Measurements from ENCODE around the gene PHF20.

DNA sequence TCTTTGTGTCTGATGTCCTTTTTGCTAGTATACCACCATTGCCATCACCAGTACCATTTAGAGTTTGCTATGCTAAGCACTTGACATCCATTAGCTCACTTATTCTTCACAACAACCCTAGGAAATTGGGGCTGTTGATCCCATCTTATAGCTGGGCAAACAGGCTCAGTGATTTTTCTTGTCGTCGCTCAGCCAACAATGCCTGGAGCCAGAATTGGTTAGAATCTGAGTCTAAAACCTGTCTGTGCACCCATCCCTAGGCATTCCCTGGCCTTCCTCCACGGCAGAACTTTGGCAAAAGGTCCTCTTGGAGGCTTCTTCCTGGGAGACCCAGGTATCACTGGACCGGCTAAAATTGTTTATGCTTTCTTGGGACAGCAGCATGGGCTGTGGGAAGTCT, 20.9 kb downstream of the PHF20 start:
- TF ChIP-seq, protein P1, sequence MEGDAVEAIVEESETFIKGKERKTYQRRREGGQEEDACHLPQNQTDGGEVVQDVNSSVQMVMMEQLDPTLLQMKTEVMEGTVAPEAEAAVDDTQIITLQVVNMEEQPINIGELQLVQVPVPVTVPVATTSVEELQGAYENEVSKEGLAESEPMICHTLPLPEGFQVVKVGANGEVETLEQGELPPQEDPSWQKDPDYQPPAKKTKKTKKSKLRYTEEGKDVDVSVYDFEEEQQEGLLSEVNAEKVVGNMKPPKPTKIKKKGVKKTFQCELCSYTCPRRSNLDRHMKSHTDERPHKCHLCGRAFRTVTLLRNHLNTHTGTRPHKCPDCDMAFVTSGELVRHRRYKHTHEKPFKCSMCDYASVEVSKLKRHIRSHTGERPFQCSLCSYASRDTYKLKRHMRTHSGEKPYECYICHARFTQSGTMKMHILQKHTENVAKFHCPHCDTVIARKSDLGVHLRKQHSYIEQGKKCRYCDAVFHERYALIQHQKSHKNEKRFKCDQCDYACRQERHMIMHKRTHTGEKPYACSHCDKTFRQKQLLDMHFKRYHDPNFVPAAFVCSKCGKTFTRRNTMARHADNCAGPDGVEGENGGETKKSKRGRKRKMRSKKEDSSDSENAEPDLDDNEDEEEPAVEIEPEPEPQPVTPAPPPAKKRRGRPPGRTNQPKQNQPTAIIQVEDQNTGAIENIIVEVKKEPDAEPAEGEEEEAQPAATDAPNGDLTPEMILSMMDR (IDR thresholded peaks at IDR 0.05), result no peak
- TF ChIP-seq POLR2A (IDR thresholded peaks at IDR 0.05), result no peak

Data from esophagus squamous epithelium (tissue), 4 donors.